HG03064 (cell line): ENCODE results near the gene FBXL7.

ENCODE experiments used
- ATAC-seq: cut with Tn5 transposase; IDR thresholded peaks from one replicate; pipeline ENCODE4 v1.9.1; 2021; ENCODE audit warnings: low read depth; ENCODE audit not compliant: unreplicated experiment

The FBXL7 gene

DNA sequence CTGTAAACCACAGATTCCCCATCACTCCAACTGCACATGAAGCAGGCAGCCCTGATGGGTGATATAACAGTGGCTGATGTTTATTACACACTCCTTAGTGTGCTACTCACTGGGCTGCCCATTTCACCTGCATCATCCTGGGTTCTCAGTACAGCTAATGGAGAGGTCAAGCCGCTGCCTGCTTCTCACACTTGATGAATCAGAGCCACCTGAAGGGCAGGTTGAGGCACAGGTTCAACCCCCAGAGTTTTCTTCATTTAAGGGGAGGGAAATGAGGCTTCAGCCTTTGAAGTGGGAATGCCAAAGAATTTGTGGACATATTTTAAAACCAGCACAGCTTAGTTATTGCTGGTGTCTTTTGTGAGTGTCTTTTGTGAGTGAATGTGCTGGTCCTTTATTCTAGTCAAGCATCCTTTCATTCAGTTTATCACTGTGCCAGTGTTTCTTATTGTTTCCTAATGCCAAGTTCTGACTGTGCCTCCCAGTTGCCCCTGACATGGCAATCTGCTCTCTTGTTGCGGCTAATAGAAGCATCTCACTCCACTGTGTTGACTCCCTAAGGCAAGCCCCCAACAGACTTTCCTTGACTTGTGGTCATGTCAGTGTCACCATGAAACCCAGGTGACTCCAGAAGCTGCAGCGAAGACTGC lies 109.2 kb downstream of the FBXL7 start:
- no peak for ATAC-seq

DNA sequence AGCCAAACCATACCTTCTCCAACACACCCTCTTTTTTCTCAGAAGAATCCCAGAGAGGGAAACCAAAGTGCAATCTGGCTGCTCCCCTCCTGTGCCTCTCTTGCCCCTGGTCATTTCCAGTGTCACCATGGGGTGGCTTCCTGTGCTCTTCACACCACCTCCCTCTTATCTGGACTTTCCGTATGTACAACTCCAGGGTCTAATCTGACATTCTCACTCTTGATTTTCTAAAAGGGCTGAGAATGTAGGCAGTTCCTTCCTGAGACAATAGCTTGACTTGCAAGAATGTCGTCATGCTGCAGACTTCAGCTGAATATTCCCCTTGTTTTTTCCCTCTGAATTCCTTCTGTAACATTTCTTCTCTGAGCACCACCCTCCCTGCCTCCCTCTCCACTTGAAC lies 110.2 kb downstream of the FBXL7 start:
- no peak for ATAC-seq

DNA sequence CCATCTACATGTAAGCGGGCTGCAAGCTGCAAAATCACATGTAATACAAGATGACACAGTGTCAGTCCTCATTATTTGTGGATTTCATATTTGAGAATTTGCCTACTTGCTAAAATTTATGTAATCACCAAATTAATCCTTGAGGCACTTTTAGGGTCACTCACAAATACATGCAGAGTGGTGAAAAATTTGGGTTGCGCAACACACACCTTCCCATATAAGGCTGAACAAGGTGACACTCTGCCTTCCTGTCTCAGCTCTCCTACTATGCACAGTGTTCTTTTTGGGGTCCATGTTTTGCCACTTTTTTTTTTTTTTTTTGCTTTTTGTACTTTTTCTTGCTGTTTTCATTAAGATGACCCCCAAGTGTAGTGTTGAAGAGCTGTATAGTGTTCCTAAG lies 111.0 kb downstream of the FBXL7 start:
- ATAC-seq, result no peak

DNA sequence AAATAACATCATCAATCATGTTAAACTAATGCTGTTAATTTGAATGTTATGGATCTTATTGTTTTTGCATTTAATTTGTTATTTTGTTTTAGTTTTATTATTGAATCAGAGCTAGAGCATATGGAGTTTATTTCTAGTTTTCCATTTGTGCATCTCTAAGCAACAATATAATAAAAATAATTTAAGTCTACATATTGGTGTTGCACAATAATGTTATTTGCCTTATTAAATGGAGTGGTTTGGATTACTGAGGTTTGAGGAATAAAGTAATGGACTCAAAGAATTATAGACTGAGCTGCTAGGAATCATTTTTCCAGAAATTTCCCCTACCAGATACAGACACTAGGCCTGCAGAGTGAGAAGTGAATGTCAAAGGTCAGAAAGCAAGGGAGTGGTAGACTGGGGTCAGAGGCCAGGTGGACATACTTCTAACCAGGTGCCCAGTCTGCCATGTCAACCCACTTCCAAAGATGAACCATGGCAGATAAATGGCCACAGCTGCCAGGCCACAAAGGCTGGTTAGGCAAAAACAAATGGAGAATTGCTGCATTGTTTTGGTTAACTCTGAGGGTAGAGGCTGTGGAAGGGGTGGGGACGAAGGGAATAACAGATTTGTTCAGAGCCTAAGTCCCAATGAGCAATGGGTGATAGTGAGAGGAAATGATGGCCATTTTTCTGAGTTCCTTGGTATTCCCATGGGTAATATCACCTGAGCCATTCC lies 113.1 kb downstream of the FBXL7 start:
- no peak for ATAC-seq

DNA sequence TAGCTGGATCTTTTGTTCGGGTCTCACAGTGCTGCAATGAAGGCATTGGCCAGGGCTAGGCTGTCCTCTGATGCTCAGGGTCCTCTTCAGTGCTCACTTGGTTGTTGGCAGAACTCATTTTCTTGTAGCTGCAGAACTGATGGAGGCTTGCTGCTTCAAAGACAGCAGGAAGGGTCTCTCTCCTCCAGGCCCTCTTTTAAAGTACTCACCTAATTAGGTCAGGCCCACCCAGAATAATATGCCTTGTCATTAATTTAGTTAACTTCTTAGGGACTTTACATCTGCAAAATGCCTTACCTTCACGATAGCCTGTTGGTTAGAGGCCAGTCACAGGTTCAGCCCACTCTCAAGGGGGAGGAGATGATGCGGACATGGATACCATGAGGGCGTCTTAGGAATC lies 114.7 kb downstream of the FBXL7 start:
- ATAC-seq, result no peak

DNA sequence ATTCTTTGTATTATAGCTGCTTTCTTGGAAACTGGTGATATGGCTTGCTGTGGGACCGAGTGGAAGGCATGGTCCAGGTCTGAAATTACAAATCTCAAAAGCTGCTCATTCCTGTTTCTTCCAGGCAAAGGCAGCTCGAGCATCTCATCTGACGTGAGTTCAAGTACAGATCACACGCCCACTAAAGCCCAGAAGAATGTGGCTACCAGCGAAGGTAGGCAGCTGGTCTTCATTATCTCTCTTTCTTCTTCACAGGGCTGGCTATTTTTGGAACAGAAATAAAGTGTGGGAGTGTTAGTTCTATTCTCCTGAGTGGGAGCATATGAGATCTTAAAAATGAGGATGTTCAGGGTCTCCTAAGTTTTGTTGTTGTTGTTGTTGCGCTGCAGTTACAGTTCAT lies 115.9 kb downstream of the FBXL7 start:
- no peak for ATAC-seq

DNA sequence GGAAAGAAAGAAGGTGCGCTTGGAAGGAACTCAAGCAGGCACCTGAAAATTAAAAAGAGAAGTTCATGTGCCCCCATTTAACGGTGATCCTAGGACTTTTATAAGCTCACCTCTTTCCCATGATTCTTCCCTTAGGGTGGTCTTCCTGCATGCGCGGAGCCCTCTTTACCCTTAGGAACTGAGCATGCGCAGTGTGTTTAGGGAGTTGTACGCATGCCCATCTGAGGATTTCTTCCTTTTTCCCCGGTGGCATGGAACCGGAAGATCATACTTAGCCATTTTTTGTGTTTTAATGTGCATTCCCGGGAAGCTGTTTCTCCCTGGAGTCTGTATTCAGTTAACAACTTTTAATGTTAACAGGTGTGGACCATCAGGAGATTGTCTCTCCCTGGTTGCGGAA lies 119.0 kb downstream of the FBXL7 start:
- ATAC-seq, result no peak

DNA sequence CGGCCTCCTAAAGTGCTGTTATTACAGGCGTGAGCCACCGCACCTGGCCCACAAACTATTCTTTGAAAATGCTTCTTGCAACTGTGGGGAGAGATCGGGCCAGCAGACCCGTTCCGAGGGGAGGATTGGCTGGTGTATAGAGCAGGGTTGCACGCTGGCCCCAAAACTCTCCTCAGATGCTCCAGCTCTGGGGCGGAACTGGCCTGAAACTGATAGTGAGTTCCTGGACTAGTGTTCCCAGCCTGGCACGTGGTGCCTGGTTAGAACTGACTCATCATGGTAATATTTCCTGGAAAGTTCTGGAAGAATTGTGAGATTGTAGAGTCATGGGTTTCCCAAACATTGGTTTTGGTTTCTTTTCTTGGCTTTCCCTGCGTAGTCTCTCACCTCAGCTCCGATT lies 120.5 kb downstream of the FBXL7 start:
- ATAC-seq, result no peak

DNA sequence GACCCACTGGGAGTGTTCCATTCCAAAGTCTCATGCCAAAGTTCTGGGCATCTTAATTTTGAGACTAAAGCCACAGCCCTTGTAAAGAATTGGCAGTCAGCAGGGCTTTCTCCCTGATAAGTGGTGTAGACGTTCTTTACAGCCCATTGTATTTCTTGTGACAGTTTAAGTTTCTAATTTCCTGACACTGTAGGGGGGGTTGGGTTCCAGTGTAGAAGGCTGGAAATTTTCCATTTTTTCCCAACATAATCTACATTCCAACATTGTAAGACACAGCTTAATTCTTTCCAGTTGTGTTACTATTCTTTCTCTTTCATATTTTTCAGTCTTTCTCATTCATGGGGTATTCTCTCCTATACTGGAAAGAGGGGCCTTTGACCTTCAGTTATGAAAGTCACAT lies 121.1 kb downstream of the FBXL7 start:
- no peak for ATAC-seq

DNA sequence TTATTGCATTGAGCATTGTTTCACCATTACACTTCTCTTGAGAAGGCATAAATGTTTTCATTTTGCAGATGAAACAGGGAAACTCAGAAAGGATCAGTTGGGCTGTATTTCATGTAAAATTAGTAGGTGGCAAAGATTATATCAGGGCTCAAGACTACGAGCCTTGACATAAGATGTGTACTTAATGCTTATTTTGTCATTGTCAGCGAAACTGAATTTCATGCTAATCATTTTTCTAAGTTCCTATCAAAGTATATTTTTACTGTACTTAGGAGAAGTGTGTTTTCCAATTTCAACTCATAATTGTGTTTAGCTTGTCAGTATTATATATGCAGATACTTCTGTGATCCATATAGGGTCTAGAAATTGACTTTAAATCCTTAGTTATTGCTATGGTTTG lies 123.8 kb downstream of the FBXL7 start:
- ATAC-seq, result no peak

DNA sequence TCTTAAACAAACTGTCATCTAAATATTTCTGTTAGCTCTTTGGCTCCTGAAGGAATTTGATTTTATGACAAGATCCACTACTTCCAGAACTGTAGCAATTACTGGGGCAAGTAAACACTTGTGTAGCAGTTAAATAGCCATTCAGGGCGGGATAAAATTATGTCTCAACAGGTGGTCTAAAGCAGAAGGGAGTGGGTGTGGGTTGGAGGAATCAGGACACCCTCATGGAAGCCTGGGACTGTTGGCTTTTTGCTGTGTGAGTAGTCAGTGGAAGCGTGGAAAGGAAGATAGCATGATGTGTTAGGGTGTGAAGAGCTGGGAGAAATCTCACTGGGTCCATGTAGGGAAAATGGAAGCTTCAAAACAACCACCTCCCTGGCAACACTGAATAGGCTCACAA lies 127.1 kb downstream of the FBXL7 start:
- ATAC-seq, result no peak

DNA sequence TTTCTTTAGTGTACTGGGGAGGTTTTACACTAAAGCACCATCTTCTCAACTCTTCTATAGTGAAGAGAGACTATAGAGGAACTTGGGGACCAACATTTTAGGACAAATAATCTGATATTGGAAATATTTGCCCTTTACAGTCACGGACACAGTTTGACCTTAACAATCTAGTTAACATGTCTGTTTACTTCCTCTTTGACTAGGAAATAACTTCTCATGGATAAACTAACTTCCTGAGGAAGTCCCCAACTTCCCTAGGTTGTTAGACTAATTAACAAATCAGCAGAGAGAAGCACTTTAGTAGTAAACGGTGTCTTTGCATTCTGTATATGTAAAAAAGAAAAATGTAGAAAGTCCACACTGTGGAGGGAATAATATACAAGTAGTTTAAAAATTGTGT lies 127.7 kb downstream of the FBXL7 start:
- ATAC-seq, result no peak

DNA sequence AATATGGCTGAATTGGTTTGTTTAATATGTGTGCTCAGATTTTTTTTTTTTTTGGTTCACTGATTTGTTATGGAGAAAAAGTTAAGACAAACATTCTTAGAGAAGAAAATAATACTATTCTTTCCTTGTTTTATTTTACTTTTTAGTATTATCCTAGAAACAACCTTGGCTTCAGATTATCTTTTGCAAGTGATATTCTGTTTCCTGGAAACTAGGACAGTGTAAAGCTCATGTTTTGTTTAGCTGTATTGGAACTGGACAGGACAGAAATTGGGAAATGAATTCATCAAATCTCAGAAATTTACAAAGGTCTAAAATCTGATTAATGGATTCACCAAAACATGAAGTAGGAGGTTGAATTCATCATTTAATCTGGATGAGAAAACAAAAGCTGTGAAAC lies 130.5 kb downstream of the FBXL7 start:
- no peak for ATAC-seq

DNA sequence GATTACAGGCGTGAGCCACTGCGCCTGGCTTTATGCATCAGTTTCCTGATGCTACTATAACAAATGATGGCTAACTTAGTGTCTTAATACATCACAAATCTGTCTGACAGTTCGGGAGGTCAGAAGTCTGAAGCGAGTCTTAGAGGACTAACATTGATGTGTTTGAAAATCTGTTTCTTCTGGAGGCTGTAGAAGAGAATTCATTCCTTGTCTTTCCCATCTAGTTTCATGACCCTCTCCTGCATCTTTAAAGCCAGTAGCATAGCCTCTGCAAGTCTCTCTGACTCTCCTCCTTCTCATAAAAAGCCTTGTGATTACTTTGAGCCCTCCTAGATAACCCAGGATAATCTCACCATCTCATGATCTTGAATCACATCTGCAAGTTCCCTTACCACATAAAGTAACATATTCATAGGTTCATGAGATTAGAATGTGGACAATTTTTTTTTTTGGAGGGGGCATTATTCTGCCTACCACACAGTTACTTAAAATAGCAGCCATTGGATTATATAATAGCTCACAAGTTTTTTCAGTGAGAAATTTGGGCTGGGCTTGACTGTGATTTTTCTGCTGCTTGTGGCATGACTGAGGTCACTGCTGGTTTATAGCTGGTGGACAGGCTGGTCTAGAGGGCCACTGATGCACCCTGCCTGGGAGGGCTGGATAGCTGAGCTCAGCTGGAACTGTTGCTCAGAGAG lies 134.8 kb downstream of the FBXL7 start:
- ATAC-seq, result no peak

DNA sequence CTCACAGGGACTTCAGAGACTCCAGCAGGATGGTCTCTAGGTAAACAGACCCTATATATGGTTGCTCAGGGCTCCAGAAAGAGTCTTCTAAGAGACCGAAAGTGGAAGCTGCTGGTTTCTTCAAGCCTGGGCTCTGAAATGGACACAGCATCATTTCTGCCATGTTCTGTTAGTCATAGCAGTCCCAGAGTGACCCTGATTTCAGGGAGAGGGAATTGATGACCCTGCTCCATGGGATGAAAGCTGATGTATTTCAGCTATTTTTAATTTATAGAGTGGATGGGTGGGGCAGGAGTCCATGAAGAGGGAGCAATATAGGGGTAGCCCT lies 135.3 kb downstream of the FBXL7 start:
- no peak for ATAC-seq

DNA sequence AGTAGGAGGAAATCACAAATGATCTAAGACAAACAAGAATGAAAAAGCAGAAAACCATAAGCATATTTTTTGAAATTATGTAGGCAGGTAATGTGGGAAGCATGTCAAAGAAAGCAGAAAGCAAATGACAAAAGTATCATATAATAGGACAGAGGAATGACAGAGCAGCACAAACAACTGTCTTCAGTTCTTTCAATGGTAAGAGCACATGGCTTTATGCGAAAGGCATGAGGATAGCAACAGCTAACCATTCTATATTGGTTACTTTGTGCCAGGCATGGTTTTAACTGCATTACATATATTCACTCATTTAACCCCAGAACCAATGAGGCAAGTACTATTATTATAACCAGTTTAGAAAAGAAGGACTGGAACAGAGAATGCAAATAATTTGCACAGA lies 137.4 kb downstream of the FBXL7 start:
- no peak for ATAC-seq

DNA sequence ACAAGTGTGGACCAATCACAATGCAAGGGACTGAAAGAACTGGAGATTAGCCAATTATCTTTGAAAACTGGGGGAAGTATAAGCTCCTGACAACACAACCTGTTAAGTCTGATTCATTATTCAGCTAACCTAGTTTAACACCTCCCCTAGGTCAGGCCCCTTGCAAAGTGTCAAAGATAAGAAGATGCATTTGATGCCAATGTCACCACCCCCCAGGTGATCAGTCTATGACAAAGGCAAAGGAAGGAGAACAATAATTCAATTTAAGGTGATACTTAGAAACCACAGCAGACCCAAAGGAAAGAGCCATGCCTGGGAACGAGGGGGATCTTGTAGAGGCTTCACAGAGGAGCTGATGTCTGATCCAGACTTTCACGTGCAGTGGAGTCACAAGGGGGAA lies 137.9 kb downstream of the FBXL7 start:
- no peak for ATAC-seq

DNA sequence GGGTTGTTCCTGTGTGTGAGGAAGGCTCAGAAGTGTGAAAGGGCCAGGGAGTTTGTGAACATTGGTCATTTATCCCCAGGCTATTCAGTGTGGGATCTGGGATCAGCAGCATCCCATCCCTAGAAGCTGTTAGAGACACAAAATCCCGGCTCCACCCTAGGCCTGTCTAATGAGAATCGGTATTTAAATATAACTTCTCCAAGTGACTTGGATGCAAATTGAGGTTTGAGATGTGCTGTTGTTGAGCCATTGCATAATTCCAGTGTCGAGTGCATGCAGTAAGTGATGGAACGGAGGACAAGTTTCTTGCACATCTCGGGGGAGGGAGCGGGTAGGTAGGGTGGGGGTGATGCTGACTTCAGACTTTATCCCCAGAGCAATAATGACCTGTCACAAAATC lies 138.3 kb downstream of the FBXL7 start:
- ATAC-seq, result no peak

DNA sequence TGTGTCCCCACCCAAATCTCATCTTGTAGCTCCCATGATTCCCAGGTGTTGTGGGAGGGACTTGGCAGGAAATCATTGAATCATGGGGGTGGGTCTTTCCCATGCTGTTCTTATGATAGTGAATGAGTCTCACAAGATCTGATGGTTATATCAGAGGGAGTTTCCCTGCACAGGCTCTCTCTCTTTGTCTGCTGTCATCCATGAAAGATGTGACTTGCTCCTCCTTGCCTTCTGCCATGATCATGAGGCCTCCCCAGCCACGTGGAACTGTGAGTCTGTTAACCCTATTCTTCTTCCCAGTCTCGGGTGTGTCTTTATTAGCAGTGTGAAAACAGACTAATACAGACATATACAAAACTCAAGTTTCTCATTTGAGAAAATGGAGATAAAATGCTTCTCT lies 139.3 kb downstream of the FBXL7 start:
- no peak for ATAC-seq

DNA sequence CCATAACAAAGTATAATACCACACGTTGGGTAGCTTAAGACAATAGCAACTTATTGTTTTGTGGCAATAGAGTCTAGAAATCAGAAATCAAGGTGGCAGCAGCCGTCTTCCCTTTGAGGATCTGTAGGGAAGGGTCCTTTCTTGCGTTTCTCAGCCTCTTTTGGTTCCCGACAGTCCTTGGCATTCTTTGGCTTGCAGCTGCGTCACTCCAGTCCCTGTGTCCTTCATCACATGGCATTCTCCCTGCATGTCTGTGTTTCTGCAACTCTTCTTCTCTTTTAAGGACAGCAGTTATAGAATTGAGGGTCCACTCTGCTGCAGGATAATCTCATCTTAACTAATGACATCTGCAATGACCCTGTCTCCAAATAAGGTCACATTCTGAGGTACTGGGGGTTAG lies 140.1 kb downstream of the FBXL7 start:
- ATAC-seq, result no peak

DNA sequence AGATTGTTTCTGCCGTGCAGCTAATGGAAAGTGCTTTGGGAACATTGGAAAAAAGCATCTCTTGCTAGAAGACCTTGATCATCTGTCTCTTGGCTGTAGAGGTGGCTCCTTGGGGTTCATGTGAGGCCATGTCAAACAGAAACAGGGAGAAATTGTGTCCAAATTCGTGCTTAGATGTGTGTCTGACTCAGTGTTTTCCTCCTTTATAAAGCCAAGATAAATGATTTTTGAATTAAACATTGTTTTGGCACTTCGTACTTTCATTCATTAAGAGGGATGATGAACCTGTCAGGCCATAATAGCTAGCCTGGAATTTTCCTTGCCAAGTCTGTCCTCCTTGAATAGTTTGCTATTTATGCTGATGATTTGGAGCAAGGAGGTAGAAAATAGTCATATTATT lies 143.8 kb downstream of the FBXL7 start:
- ATAC-seq, result no peak
